ENCODE data around the gene TRIM67.
A peak's percentile ranks its signal among the peaks of the same experiment; 100 is the strongest.

The TRIM67 gene

GRCh38 chr1:231213831-231214573 is 52.1 kb downstream of the TRIM67 start:
- Histone ChIP-seq H3K4me3 (IDR thresholded peaks at IDR 0.05; ENCODE audit: insufficient read depth, low read depth, low read length) (no peak overlapping the region), H3K4me2 (no peak overlapping the region), H3K36me3 (ENCODE audit: insufficient read depth) (no peaks in the 10 kb centered on the region), H3K27ac (no peak overlapping the region), H3K9ac (no peak overlapping the region), H4K20me1 (ENCODE audit: insufficient read depth) (no peaks in the 10 kb centered on the region), H3K79me2 (ENCODE audit: insufficient read depth, low read depth) (no peaks in the 10 kb centered on the region), H3K4me1 (ENCODE audit: low read depth, poor library complexity, severe bottlenecking) (peaks cover 4% of the 10 kb centered on the region), H2AFZ (ENCODE audit: low read depth) (no peak overlapping the region), H3K27me3 (ENCODE audit: insufficient read depth, low read depth) (no peaks in the 10 kb centered on the region)
- TF ChIP-seq, protein P1, sequence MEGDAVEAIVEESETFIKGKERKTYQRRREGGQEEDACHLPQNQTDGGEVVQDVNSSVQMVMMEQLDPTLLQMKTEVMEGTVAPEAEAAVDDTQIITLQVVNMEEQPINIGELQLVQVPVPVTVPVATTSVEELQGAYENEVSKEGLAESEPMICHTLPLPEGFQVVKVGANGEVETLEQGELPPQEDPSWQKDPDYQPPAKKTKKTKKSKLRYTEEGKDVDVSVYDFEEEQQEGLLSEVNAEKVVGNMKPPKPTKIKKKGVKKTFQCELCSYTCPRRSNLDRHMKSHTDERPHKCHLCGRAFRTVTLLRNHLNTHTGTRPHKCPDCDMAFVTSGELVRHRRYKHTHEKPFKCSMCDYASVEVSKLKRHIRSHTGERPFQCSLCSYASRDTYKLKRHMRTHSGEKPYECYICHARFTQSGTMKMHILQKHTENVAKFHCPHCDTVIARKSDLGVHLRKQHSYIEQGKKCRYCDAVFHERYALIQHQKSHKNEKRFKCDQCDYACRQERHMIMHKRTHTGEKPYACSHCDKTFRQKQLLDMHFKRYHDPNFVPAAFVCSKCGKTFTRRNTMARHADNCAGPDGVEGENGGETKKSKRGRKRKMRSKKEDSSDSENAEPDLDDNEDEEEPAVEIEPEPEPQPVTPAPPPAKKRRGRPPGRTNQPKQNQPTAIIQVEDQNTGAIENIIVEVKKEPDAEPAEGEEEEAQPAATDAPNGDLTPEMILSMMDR (conservative IDR thresholded peaks at IDR 0.05; ENCODE audit: low read depth, low read length), result no peak

- Histone ChIP-seq H3K4me1 (ENCODE audit: low read depth, poor library complexity, severe bottlenecking) (peaks cover 4% of the 10 kb centered on the region), H3K27ac (no peak overlapping the region), H4K20me1 (ENCODE audit: insufficient read depth) (no peaks in the 10 kb centered on the region), H3K27me3 (ENCODE audit: insufficient read depth, low read depth) (no peaks in the 10 kb centered on the region), H3K36me3 (ENCODE audit: insufficient read depth) (no peaks in the 10 kb centered on the region), H3K4me3 (IDR thresholded peaks at IDR 0.05; ENCODE audit: insufficient read depth, low read depth, low read length) (no peak overlapping the region), H3K9ac (no peak overlapping the region), H2AFZ (ENCODE audit: low read depth) (no peak overlapping the region), H3K79me2 (ENCODE audit: insufficient read depth, low read depth) (no peaks in the 10 kb centered on the region), H3K4me2 (no peak overlapping the region)
- TF ChIP-seq, protein P1 (conservative IDR thresholded peaks at IDR 0.05; ENCODE audit: low read depth, low read length), result no peak
Measured at GRCh38 chr1:231214918-231215680, 53.2 kb downstream of the TRIM67 start.

DNA sequence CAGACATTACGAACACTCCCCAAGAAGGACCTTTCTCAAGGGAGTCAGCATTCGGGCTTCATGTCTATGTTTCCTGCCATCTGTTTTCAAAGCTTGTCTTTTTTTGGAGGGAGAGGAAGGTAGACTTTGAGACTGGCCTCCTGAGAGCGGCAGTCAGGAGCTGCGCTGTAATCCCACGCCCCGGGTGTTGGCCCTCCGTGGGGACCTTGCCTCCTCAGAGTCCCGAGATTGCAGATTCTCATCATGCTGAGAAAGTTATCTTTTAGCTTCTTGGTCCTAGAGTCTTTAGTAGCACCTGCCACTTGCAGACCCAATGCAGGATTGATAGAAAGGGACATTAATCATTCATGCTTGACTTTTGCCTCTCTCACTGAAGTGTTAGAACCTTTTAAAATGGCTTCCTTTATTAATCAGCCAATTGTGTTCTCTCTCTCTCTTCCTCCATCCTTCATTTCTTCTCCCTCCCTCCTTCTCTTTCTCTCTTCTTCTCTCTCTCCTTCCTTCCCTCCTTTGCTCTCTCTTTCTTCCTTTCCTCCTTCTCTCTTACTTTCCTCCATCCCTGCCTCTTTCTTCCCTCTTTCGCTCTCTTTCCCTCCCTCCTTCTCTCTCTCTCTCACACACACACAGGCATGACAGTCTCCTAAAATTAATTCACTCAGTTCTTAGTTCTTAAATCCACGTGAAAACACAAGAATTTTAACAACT is 54.0 kb downstream of the TRIM67 start:
- H3K27me3 ChIP-seq (ENCODE audit: insufficient read depth, low read depth), result no peaks in the 10 kb centered on the region
- H2AFZ ChIP-seq (ENCODE audit: low read depth), result 0 out of 2 replicates have a peak overlapping the region, but pooled peaks have one; percentile 8
- no peak overlapping the region for H3K4me2 ChIP-seq

GRCh38 chr1:231216498-231216897 is 54.6 kb downstream of the TRIM67 start:
- Histone ChIP-seq H3K79me2 (ENCODE audit: insufficient read depth, low read depth) (no peaks in the 10 kb centered on the region), H3K36me3 (ENCODE audit: insufficient read depth) (no peaks in the 10 kb centered on the region), H3K27me3 (ENCODE audit: insufficient read depth, low read depth) (no peaks in the 10 kb centered on the region), H3K4me1 (ENCODE audit: low read depth, poor library complexity, severe bottlenecking) (peaks cover 4% of the 10 kb centered on the region), H3K27ac (no peak overlapping the region), H4K20me1 (ENCODE audit: insufficient read depth) (no peaks in the 10 kb centered on the region), H3K4me3 (IDR thresholded peaks at IDR 0.05; ENCODE audit: insufficient read depth, low read depth, low read length) (no peak overlapping the region), H2AFZ (ENCODE audit: low read depth) (0 out of 2 replicates have a peak overlapping the region, but pooled peaks have one; percentile 8), H3K9ac (no peak overlapping the region), H3K4me2 (no peak overlapping the region)
- TF ChIP-seq, protein P1 (conservative IDR thresholded peaks at IDR 0.05; ENCODE audit: low read depth, low read length), result no peak

More for the DNA sequence above, 54.0 kb downstream of the TRIM67 start:
- Histone ChIP-seq H3K27ac (no peak overlapping the region), H4K20me1 (ENCODE audit: insufficient read depth) (no peaks in the 10 kb centered on the region), H3K4me1 (ENCODE audit: low read depth, poor library complexity, severe bottlenecking) (peaks cover 4% of the 10 kb centered on the region), H3K4me3 (IDR thresholded peaks at IDR 0.05; ENCODE audit: insufficient read depth, low read depth, low read length) (no peak overlapping the region), H3K36me3 (ENCODE audit: insufficient read depth) (no peaks in the 10 kb centered on the region), H3K79me2 (ENCODE audit: insufficient read depth, low read depth) (no peaks in the 10 kb centered on the region), H3K9ac (no peak overlapping the region)
- TF ChIP-seq, protein P1 (conservative IDR thresholded peaks at IDR 0.05; ENCODE audit: low read depth, low read length), result no peak
